ENCODE measurements around the gene STK32C. TPM values are rescaled to one million over a fixed set of nuclear protein-coding genes. Genes with fewer than 3 reads are reported as not detected.

STK32C gene
- total RNA-seq, 6 experiments from 2014 or later = 1.6 to 3.5 (median 2.1) TPM

DNA sequence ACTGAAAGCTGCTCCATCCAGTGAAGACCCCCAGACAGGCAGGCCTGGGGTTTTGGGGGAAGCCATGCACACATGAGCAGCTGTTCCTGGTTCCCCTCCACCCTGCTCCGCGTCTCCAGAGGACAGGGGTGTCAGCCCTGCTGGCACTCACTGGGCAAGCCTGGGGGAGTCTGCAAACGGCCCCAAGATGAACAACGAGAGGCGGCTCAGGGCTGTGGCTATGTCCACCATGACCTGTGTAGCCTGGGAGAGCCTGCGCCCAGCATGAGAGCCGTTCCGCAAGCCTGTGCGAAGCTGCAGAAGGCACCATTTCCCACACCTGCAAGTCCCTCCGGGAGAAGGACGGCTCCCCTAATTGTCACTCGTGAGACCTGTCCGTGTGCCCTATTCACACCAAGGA lies 61.5 kb downstream of the STK32C start:
- no peak overlapping the region for H3K4me3 ChIP-seq
- no peak overlapping the region for H3K27ac ChIP-seq
- TF ChIP-seq POLR2A (IDR thresholded peaks at IDR 0.05) = no peak
- TF ChIP-seq, protein P1, sequence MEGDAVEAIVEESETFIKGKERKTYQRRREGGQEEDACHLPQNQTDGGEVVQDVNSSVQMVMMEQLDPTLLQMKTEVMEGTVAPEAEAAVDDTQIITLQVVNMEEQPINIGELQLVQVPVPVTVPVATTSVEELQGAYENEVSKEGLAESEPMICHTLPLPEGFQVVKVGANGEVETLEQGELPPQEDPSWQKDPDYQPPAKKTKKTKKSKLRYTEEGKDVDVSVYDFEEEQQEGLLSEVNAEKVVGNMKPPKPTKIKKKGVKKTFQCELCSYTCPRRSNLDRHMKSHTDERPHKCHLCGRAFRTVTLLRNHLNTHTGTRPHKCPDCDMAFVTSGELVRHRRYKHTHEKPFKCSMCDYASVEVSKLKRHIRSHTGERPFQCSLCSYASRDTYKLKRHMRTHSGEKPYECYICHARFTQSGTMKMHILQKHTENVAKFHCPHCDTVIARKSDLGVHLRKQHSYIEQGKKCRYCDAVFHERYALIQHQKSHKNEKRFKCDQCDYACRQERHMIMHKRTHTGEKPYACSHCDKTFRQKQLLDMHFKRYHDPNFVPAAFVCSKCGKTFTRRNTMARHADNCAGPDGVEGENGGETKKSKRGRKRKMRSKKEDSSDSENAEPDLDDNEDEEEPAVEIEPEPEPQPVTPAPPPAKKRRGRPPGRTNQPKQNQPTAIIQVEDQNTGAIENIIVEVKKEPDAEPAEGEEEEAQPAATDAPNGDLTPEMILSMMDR (IDR thresholded peaks at IDR 0.05) = no peak
- DNase-seq = no peak
- no CpG with 5 or more reads among the region's 13 CpGs for WGBS (ENCODE audit: insufficient coverage, low coverage, low lambda C conversion rate, missing lambda C conversion rate)
- no peaks in the 10 kb centered on the region for H3K36me3 ChIP-seq
- no peaks in the 10 kb centered on the region for H3K27me3 ChIP-seq
- no peaks in the 10 kb centered on the region for H3K4me1 ChIP-seq
- ATAC-seq = no peak
- H3K9me3 ChIP-seq = no peaks in the 10 kb centered on the region
- intact Hi-C loops (cut with DNase I) = no loop called here

DNA sequence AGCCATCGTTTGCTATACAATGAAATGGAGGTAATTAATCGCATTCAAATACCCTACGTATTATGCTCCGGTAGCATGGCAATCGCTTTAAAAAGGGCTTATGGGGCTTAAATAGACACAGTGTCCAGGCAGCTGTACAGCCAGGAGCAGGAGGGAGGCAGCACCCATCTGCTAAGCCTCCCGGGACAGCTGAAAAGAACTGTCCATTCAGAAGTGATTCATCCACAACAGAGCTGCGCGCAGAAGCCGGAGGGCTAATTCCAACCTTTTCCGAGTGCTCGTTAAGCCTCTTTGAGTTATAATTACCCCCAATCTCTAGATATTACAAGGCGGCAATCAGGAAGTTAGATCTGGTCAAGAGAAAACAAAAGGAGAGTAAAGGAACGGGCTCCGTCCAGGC lies 62.7 kb downstream of the STK32C start:
- H3K27me3 ChIP-seq = no peaks in the 10 kb centered on the region
- H3K36me3 ChIP-seq = no peaks in the 10 kb centered on the region
- TF ChIP-seq, protein P1 (IDR thresholded peaks at IDR 0.05) = no peak
- TF ChIP-seq POLR2A (IDR thresholded peaks at IDR 0.05) = no peak
- WGBS (ENCODE audit: insufficient coverage, low coverage, low lambda C conversion rate, missing lambda C conversion rate) = 88% methylated on average over 13 of the region's 14 CpGs
- intact Hi-C loops (cut with DNase I) = no loop called here
- H3K9me3 ChIP-seq = no peaks in the 10 kb centered on the region
- no peak overlapping the region for H3K4me3 ChIP-seq
- ATAC-seq (no peak), DNase-seq (no peak)
- no peaks in the 10 kb centered on the region for H3K4me1 ChIP-seq
- H3K27ac ChIP-seq = no peak overlapping the region

DNA sequence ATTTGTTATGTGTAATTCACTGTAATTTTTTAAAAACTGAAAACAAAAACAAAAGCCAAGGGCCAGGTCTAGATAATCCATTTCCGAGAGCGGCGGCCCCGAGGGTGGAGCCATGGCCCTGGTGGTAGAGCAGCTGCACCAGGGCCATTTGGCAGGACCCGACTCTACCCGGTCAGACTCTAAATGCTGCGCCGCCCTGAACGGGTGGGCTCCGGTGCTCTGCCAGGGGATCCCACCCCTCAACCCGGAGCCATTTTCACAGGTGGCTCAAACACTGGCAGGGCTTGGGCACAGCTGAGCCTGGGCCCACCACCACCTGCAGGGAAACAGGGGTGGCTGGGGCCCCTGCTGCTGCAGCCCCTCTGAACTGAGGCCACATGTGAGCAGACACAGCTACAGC lies 64.1 kb downstream of the STK32C start:
- no peak for TF ChIP-seq POLR2A (IDR thresholded peaks at IDR 0.05)
- TF ChIP-seq, protein P1 (IDR thresholded peaks at IDR 0.05) = no peak
- no peak for ATAC-seq
- WGBS (ENCODE audit: insufficient coverage, low coverage, low lambda C conversion rate, missing lambda C conversion rate) = no CpG with 5 or more reads among the region's 11 CpGs

DNA sequence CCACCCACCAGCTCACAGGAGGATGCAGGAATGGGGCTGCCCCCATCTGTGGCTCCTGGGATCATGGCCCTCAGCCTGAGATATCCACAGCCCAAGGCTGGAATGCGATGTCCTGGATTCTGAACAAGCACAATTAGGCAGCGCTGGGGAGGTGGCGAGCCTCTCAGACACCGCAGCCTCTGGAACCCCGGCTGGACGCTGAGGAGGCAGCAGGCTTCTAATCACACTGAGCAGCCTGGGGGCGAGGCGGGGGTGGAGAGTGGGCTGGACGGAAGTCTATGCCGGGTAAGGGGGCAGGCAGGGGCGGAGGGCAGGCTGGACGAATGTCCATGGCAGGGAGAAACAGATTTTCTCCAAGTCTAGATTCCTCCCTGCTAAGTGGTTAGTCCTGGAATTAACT lies 64.6 kb downstream of the STK32C start:
- Histone ChIP-seq H3K9me3 (no peaks in the 10 kb centered on the region), H3K4me3 (no peak overlapping the region), H3K27ac (no peak overlapping the region), H3K27me3 (no peaks in the 10 kb centered on the region), H3K36me3 (no peaks in the 10 kb centered on the region), H3K4me1 (no peaks in the 10 kb centered on the region)
- intact Hi-C loops (cut with DNase I) = no loop called here
- no peak for DNase-seq
- 59% methylated on average over 8 of the region's 12 CpGs for WGBS (ENCODE audit: insufficient coverage, low coverage, low lambda C conversion rate, missing lambda C conversion rate)
- ATAC-seq = no peak
- no peak for TF ChIP-seq POLR2A (IDR thresholded peaks at IDR 0.05)
- TF ChIP-seq, protein P1 (IDR thresholded peaks at IDR 0.05) = no peak

More for the DNA sequence above, 64.1 kb downstream of the STK32C start:
- H3K4me3 ChIP-seq = no peak overlapping the region
- H3K27ac ChIP-seq = no peak overlapping the region
- no peaks in the 10 kb centered on the region for H3K4me1 ChIP-seq
- H3K36me3 ChIP-seq = no peaks in the 10 kb centered on the region
- H3K27me3 ChIP-seq = no peaks in the 10 kb centered on the region
- intact Hi-C loops (cut with DNase I) = no loop called here
- DNase-seq = no peak
- no peaks in the 10 kb centered on the region for H3K9me3 ChIP-seq

Data from right lobe of liver (tissue), 6 donors.